CD14-positive monocyte (primary cell): ENCODE data around the gene DLL4. TPM values are rescaled to one million over a fixed set of nuclear protein-coding genes. Genes with fewer than 3 reads are reported as not detected.

Experiments used
- DNase-seq, 3 donors: peaks; one replicate each; pipeline ENCODE4 v3.0.0-alpha.2; 2011 to 2022
- H2AFZ ChIP-seq: 2 replicates; pipeline ENCODE4 v1.6.0; 2012; ENCODE audit warnings: mild to moderate bottlenecking, low read depth, low read length, inconsistent platforms; ENCODE audit not compliant: insufficient read depth, poor library complexity, severe bottlenecking
- H3K27ac ChIP-seq, 2 donors: 1 replicate in 1 of 2; 2 replicates in 1 of 2; pipeline ENCODE4 v1.5.1; 2012 to 2013; ENCODE audit warnings: low read length in 2 of 2, control low read depth in 1 of 2, inconsistent platforms in 1 of 2, low read depth in 1 of 2, mild to moderate bottlenecking in 1 of 2
- H3K27me3 ChIP-seq, 2 donors: one replicate each; pipeline versions ENCODE4 v1.6.0 to v1.6.1; 2011 to 2013; ENCODE audit warnings: low read length in 2 of 2; ENCODE audit not compliant: control insufficient read depth in 2 of 2, insufficient read depth in 2 of 2
- H3K36me3 ChIP-seq, 2 donors: replicated peaks in 1 of 2; 1 replicate in 1 of 2; 2 replicates in 1 of 2; pipeline versions ENCODE4 v1.5.1 to v1.6.1; 2012 to 2013; ENCODE audit warnings: low read length in 2 of 2, control low read depth in 1 of 2, inconsistent platforms in 1 of 2, mild to moderate bottlenecking in 1 of 2; ENCODE audit not compliant: insufficient read depth in 2 of 2, control insufficient read depth in 1 of 2
- H3K4me1 ChIP-seq, 2 donors: 1 replicate in 1 of 2; 2 replicates in 1 of 2; pipeline versions ENCODE4 v1.5.1 to v1.6.1; 2012 to 2013; ENCODE audit warnings: low read length in 2 of 2, control low read depth in 1 of 2, inconsistent platforms in 1 of 2, mild to moderate bottlenecking in 1 of 2, moderate library complexity in 1 of 2; ENCODE audit not compliant: insufficient read depth in 2 of 2, control insufficient read depth in 1 of 2
- H3K4me2 ChIP-seq: replicated peaks from 2 replicates; pipeline ENCODE3; 2012; ENCODE audit warnings: low read length, moderate library complexity, mild to moderate bottlenecking; ENCODE audit not compliant: poor library complexity, severe bottlenecking; ENCODE audit errors: extremely low read depth
- H3K4me3 ChIP-seq, 3 experiments: fragments of 200-600 bp in 1 of 3; sonication (generic) in 1 of 3; replicated peaks in 1 of 3; 1 replicate in 2 of 3; 2 replicates in 1 of 3; pipeline ENCODE4 v1.5.1; 2011 to 2013; ENCODE audit warnings: low read length in 3 of 3, mild to moderate bottlenecking in 3 of 3, control low read depth in 2 of 3, low read depth in 2 of 3, inconsistent platforms in 1 of 3, moderate library complexity in 1 of 3
- H3K79me2 ChIP-seq: 2 replicates; pipeline ENCODE4 v1.6.0; 2012; ENCODE audit warnings: mild to moderate bottlenecking, control low read depth, inconsistent platforms, low read length, moderate library complexity; ENCODE audit not compliant: insufficient read depth
- H3K9ac ChIP-seq: 2 replicates; pipeline ENCODE4 v1.6.0; 2017; ENCODE audit warnings: low read length, mild to moderate bottlenecking; ENCODE audit not compliant: insufficient read depth, poor library complexity, severe bottlenecking
- H3K9me3 ChIP-seq, 2 donors: replicated peaks in 1 of 2; 1 replicate in 1 of 2; 2 replicates in 1 of 2; pipeline versions ENCODE4 v1.5.1 to v1.6.1; 2012 to 2013; ENCODE audit warnings: low read length in 2 of 2, control low read depth in 1 of 2; ENCODE audit not compliant: control insufficient read depth in 1 of 2, insufficient read depth in 1 of 2
- H4K20me1 ChIP-seq: 2 replicates; pipeline ENCODE4 v1.6.0; 2012; ENCODE audit warnings: mild to moderate bottlenecking, low read length, control low read depth, moderate library complexity; ENCODE audit not compliant: insufficient read depth
- H3K27ac Mint-ChIP-seq, 7 donors: one replicate each; pipeline ENCODE4 v1.8.0; 2020; ENCODE audit warnings: mild to moderate bottlenecking in 7 of 7, mixed read lengths in 7 of 7, moderate library complexity in 6 of 7, inconsistent platforms in 2 of 7
- H3K27me3 Mint-ChIP-seq, 3 donors: one replicate each; pipeline ENCODE4 v1.8.0; 2021 to 2022; ENCODE audit warnings: low read depth in 3 of 3, mild to moderate bottlenecking in 3 of 3, mixed read lengths in 3 of 3, moderate library complexity in 3 of 3, inconsistent platforms in 1 of 3
- H3K36me3 Mint-ChIP-seq, 2 donors: one replicate each; pipeline ENCODE4 v1.8.0; 2020; ENCODE audit warnings: mixed read lengths in 2 of 2, inconsistent platforms in 1 of 2, mild to moderate bottlenecking in 1 of 2
- H3K4me1 Mint-ChIP-seq: one replicate; pipeline ENCODE4 v1.8.0; 2020; ENCODE audit warnings: mild to moderate bottlenecking, mixed read lengths
- H3K4me3 Mint-ChIP-seq, 2 donors: one replicate each; pipeline ENCODE4 v1.8.0; 2020; ENCODE audit warnings: mild to moderate bottlenecking in 2 of 2, mixed read lengths in 2 of 2, moderate library complexity in 1 of 2
- H3K9me3 Mint-ChIP-seq, 7 donors: one replicate each; pipeline ENCODE4 v1.8.0; 2020 to 2022; ENCODE audit warnings: mixed read lengths in 7 of 7, mild to moderate bottlenecking in 6 of 7, moderate library complexity in 6 of 7, inconsistent platforms in 2 of 7
- WGBS: methylation state at CpG from one replicate; pipeline ENCODE4 v1.1.5; 2013; ENCODE audit warnings: missing lambda C conversion rate; ENCODE audit not compliant: insufficient coverage; 5-methylcytosine and 5-hydroxymethylcytosine counted together
- intact Hi-C, 2 donors: fragments of 100-400 bp; cut with micrococcal nuclease; formaldehyde crosslinking; loops; one replicate each; pipeline versions ENCODE4 v1.15.0 to v1.15.1; 2023
- polyA plus RNA-seq, 3 donors: library from polyadenylated mRNA; depleted of rRNA in 1 of 3; unstranded in 2 of 3; stranded (reverse) in 1 of 3; fragments of 300-500 nt in 2 of 3; fragments of >200 nt in 1 of 3; fragmentation: Illumina TruSeq in 2 of 3; gene quantifications; 1 replicate in 2 of 3; 2 replicates in 1 of 3; pipeline ENCODE4 v1.2.3, GENCODE V29; 2012 to 2021
- TF ChIP-seq, protein P1 (sequence below): fragments of 200-600 bp; IDR thresholded peaks from one replicate; pipeline ENCODE4 v1.8.0; 2022; ENCODE audit warnings: antibody characterized with exemption, mild to moderate bottlenecking

Gene DLL4
- polyA plus RNA-seq, 3 donors = 0.07 TPM; not detected in 2

GRCh38 chr15:40937762-40938535 is 8.8 kb downstream of the DLL4 start:
- no peaks in the 10 kb centered on the region for H3K9me3 Mint-ChIP-seq
- H3K4me2 ChIP-seq = no peak overlapping the region
- H3K4me1 Mint-ChIP-seq = peaks cover 37% of the 10 kb centered on the region
- H4K20me1 ChIP-seq = no peaks in the 10 kb centered on the region
- intact Hi-C loops = no loop called here
- H3K4me3 ChIP-seq = no peak overlapping the region
- no peaks in the 10 kb centered on the region for H3K36me3 Mint-ChIP-seq
- H3K27me3 Mint-ChIP-seq = peaks cover 11 to 17% (median 11%) of the 10 kb centered on the region in 3 donors
- no peaks in the 10 kb centered on the region for H3K79me2 ChIP-seq
- H3K27ac Mint-ChIP-seq = peak overlapping the region in 1 of 7 donors; percentile 32
- H3K4me1 ChIP-seq = peaks cover 34 to 42% of the 10 kb centered on the region in 2 donors
- H3K4me3 Mint-ChIP-seq = no peak overlapping the region
- no peaks in the 10 kb centered on the region for H3K9me3 ChIP-seq
- no peak for DNase-seq
- no peak overlapping the region for H3K9ac ChIP-seq
- TF ChIP-seq, protein P1, sequence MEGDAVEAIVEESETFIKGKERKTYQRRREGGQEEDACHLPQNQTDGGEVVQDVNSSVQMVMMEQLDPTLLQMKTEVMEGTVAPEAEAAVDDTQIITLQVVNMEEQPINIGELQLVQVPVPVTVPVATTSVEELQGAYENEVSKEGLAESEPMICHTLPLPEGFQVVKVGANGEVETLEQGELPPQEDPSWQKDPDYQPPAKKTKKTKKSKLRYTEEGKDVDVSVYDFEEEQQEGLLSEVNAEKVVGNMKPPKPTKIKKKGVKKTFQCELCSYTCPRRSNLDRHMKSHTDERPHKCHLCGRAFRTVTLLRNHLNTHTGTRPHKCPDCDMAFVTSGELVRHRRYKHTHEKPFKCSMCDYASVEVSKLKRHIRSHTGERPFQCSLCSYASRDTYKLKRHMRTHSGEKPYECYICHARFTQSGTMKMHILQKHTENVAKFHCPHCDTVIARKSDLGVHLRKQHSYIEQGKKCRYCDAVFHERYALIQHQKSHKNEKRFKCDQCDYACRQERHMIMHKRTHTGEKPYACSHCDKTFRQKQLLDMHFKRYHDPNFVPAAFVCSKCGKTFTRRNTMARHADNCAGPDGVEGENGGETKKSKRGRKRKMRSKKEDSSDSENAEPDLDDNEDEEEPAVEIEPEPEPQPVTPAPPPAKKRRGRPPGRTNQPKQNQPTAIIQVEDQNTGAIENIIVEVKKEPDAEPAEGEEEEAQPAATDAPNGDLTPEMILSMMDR = no peak
- no peaks in the 10 kb centered on the region for H3K36me3 ChIP-seq
- no peak overlapping the region for H2AFZ ChIP-seq
- 86% methylated on average over 18 of the region's 19 CpGs for WGBS
- peaks cover 0 to 3% of the 10 kb centered on the region in 2 donors for H3K27me3 ChIP-seq
- no peak overlapping the region for H3K27ac ChIP-seq

DNA sequence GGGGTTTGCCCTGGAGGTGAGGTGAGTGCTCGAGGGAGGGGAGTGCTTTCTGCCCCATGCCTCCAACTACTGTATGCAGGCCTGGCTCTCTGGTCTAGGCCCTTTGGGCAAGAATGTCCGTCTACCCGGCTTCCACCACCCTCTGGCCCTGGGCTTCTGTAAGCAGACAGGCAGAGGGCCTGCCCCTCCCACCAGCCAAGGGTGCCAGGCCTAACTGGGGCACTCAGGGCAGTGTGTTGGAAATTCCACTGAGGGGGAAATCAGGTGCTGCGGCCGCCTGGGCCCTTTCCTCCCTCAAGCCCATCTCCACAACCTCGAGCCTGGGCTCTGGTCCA is 9.4 kb downstream of the DLL4 start:
- Mint-ChIP-seq H3K9me3 (no peaks in the 10 kb centered on the region), H3K27me3 (peaks cover 11 to 16% (median 12%) of the 10 kb centered on the region in 3 donors), H3K27ac (no peak overlapping the region), H3K4me1 (peaks cover 37% of the 10 kb centered on the region), H3K4me3 (no peak overlapping the region), H3K36me3 (no peaks in the 10 kb centered on the region)
- WGBS = no CpG with 5 or more reads among the region's 6 CpGs
- H2AFZ ChIP-seq = no peak overlapping the region
- H3K27ac ChIP-seq = no peak overlapping the region
- peaks cover 36 to 42% of the 10 kb centered on the region in 2 donors for H3K4me1 ChIP-seq
- H3K36me3 ChIP-seq = no peaks in the 10 kb centered on the region
- H3K27me3 ChIP-seq = no peaks in the 10 kb centered on the region
- TF ChIP-seq, protein P1 = no peak
- no peak overlapping the region for H3K4me2 ChIP-seq
- DNase-seq = no peak
- H3K9me3 ChIP-seq = no peaks in the 10 kb centered on the region
- H4K20me1 ChIP-seq = no peaks in the 10 kb centered on the region
- intact Hi-C loops = no loop called here
- H3K9ac ChIP-seq = no peak overlapping the region
- H3K4me3 ChIP-seq = no peak overlapping the region
- H3K79me2 ChIP-seq = no peaks in the 10 kb centered on the region
